Activated CD8-positive, alpha-beta T cell treated with anti-CD3 and anti-CD28 coated beads for 36 hours (primary cell): ENCODE results near the gene ELL2. TPM values are rescaled to one million over a fixed set of nuclear protein-coding genes. Genes with fewer than 3 reads are reported as not detected.
A peak's percentile ranks its signal among the peaks of the same experiment; 100 is the strongest.

Experiments
- ATAC-seq: fragments of 200-7000 bp; cut with Tn5 transposase; one replicate; pipeline ENCODE4 v1.10.0; 2021; ENCODE audit warnings: mild to moderate bottlenecking, moderate library complexity
- CTCF ChIA-PET: fragments of 350-600 bp; sonication (Branson Sonifier 250); formaldehyde crosslinking; loops from one replicate; lab custom pipeline; 2021; ENCODE audit warnings: antibody characterized with exemption; lab: Charles Lee
- POLR2A ChIA-PET: fragments of 350-600 bp; sonication (Branson Sonifier 250); formaldehyde crosslinking; loops from one replicate; lab custom pipeline; 2021; ENCODE audit warnings: antibody characterized with exemption; lab: Charles Lee
- DNase-seq: peaks from one replicate; pipeline ENCODE4 v3.0.0-alpha.2; 2020
- H3K27ac Mint-ChIP-seq: one replicate; pipeline ENCODE4 v1.8.0; 2021; ENCODE audit warnings: mild to moderate bottlenecking, mixed read lengths
- H3K27me3 Mint-ChIP-seq: one replicate; pipeline ENCODE4 v1.8.0; 2021; ENCODE audit warnings: mixed read lengths
- H3K36me3 Mint-ChIP-seq: one replicate; pipeline ENCODE4 v1.8.0; 2021; ENCODE audit warnings: low read depth, mixed read lengths
- H3K4me1 Mint-ChIP-seq: one replicate; pipeline ENCODE4 v1.8.0; 2021; ENCODE audit warnings: low read depth, mixed read lengths
- H3K4me3 Mint-ChIP-seq: one replicate; pipeline ENCODE4 v1.8.0; 2021; ENCODE audit warnings: mild to moderate bottlenecking, moderate library complexity, mixed read lengths
- H3K9me3 Mint-ChIP-seq: one replicate; pipeline ENCODE4 v1.8.0; 2021; ENCODE audit warnings: mixed read lengths
- intact Hi-C: fragments of 100-400 bp; cut with micrococcal nuclease; formaldehyde crosslinking; loops from one replicate; pipeline ENCODE4 v1.10.0; 2022
- total RNA-seq, 2 experiments: library from RNA; stranded (reverse); gene quantifications; one replicate each; pipeline ENCODE4 v1.2.3, GENCODE V29; 2021
- TF ChIP-seq, protein P1 (sequence below): fragments of 200-600 bp; IDR thresholded peaks from one replicate; pipeline ENCODE4 v1.8.0; 2022; ENCODE audit warnings: antibody characterized with exemption, mild to moderate bottlenecking

ELL2 gene
- total RNA-seq, 2 experiments from 2014 or later = 39.7 to 46.3 TPM

DNA sequence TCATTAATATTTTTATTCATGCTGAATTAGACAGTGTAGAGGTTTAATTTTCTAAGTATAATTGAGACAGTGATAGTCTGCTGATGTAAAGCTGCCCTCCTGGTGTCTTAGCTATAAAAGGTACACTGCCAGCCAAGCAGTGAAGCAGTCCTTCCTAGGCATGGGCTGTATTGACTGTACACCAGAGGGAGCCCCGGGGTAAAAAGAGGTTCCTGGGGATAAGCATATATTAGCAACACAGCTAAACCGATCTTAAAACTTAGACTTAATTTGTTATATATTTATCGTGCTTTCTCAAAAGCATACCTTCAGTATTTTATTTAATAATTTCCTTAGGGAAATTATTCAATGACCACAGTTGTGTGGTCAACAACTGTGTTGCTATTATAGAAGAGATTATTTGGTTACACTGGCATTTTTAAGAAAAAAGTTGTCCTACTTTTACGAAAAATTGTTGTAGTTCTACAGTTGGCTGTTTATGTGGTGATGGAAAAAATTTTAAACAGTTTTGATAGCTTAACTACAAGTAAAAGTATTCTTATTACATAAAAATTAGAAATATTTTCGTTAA is 68.8 kb downstream of the ELL2 start:
- TF ChIP-seq, protein P1, sequence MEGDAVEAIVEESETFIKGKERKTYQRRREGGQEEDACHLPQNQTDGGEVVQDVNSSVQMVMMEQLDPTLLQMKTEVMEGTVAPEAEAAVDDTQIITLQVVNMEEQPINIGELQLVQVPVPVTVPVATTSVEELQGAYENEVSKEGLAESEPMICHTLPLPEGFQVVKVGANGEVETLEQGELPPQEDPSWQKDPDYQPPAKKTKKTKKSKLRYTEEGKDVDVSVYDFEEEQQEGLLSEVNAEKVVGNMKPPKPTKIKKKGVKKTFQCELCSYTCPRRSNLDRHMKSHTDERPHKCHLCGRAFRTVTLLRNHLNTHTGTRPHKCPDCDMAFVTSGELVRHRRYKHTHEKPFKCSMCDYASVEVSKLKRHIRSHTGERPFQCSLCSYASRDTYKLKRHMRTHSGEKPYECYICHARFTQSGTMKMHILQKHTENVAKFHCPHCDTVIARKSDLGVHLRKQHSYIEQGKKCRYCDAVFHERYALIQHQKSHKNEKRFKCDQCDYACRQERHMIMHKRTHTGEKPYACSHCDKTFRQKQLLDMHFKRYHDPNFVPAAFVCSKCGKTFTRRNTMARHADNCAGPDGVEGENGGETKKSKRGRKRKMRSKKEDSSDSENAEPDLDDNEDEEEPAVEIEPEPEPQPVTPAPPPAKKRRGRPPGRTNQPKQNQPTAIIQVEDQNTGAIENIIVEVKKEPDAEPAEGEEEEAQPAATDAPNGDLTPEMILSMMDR = peak; percentile 38
- H3K4me3 Mint-ChIP-seq = no peak overlapping the region
- POLR2A ChIA-PET = interaction anchor here (0.7 kb wide), 1 partner anchor 13 kb away, joined by 3 read pairs; no protein-coding TSS in a partner anchor
- peaks cover 3% of the 10 kb centered on the region for H3K4me1 Mint-ChIP-seq
- H3K9me3 Mint-ChIP-seq = no peaks in the 10 kb centered on the region
- CTCF ChIA-PET = interaction anchor here (0.9 to 3.0 kb wide), 2 partner anchors 443 to 708 kb away, joined by 4 to 15 read pairs; no protein-coding TSS in a partner anchor
- no peak overlapping the region for H3K27ac Mint-ChIP-seq
- no peak for ATAC-seq
- H3K27me3 Mint-ChIP-seq = no peaks in the 10 kb centered on the region
- H3K36me3 Mint-ChIP-seq = peaks cover 38% of the 10 kb centered on the region
- DNase-seq = peak; percentile 53
- intact Hi-C loops = no loop called here

DNA sequence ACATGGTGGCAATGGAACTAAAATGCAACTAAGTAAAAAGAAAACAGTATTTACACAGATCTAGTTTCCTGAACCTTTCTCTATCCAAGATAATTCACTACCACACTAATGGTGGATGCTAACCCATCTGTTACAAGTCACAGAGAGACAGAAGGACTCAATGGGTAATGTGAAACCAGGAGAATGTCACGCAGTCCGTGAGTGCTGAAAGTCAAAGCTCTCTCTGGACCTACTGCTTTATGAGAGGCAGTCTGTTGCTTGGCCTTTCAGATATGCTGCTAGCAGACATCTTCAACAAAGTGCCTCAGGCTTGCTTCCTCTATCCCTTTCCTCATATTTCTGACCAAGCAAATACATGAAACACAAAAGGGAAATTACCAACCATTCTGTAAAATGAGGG is 70.2 kb downstream of the ELL2 start:
- ATAC-seq (no peak), DNase-seq (no peak)
- peaks cover 30% of the 10 kb centered on the region for H3K36me3 Mint-ChIP-seq
- H3K27ac Mint-ChIP-seq = no peak overlapping the region
- H3K27me3 Mint-ChIP-seq = no peaks in the 10 kb centered on the region
- ChIA-PET CTCF (interaction anchor here (1.2 to 1.5 kb wide), 2 partner anchors 32 to 45 kb away, joined by 3 read pairs; no protein-coding TSS in a partner anchor), POLR2A (no interaction called here)
- TF ChIP-seq, protein P1 = no peak
- H3K4me3 Mint-ChIP-seq = no peak overlapping the region
- intact Hi-C loops = no loop called here
- H3K9me3 Mint-ChIP-seq = no peaks in the 10 kb centered on the region
- peaks cover 3% of the 10 kb centered on the region for H3K4me1 Mint-ChIP-seq

DNA sequence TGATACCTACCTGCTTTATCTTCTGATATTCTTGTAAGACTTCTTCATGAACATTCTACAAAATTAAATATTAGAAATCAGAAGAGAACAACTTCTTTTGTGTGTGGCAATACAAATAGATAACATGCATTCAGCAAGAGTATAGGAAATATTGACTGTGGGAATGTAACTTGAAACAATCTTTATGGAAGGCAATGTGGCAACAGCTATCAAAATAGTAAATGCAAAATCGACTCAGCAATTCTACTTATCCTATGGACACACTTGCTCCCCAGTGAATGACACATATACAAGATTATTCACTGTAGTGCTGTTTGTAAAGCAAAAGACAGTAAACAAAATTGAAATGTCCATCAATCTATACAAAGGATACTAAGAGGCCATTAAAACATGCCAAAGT is 72.6 kb downstream of the ELL2 start:
- H3K4me1 Mint-ChIP-seq = peaks cover 7% of the 10 kb centered on the region
- H3K4me3 Mint-ChIP-seq = no peak overlapping the region
- DNase-seq (no peak), ATAC-seq (no peak)
- H3K36me3 Mint-ChIP-seq = peaks cover 19% of the 10 kb centered on the region
- TF ChIP-seq, protein P1 = no peak
- intact Hi-C loops = no loop called here
- no peak overlapping the region for H3K27ac Mint-ChIP-seq
- ChIA-PET CTCF (no interaction called here), POLR2A (no interaction called here)
- no peaks in the 10 kb centered on the region for H3K9me3 Mint-ChIP-seq
- H3K27me3 Mint-ChIP-seq = no peaks in the 10 kb centered on the region

DNA sequence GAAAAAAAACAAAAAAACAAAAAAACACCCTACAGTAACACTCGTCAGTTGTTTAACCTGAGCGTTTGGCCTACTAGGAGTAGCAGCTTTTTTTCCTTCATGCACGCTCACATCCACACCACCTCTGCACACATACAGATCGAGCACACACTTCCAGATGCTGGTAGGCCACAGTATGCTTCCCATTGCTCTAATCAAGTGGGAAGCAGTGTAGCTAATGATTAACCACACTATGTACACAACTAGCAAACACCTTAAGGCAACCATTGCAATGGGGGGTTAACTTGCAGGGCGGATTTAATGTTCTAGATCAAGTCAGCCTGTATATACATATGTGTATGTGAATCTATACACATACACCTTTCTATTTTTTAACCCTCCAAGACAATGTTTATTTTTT is 73.7 kb downstream of the ELL2 start:
- Mint-ChIP-seq H3K36me3 (peaks cover 19% of the 10 kb centered on the region), H3K27me3 (no peaks in the 10 kb centered on the region), H3K9me3 (no peaks in the 10 kb centered on the region), H3K27ac (no peak overlapping the region), H3K4me1 (peaks cover 7% of the 10 kb centered on the region), H3K4me3 (no peak overlapping the region)
- ATAC-seq = no peak
- ChIA-PET CTCF (no interaction called here), POLR2A (no interaction called here)
- DNase-seq = no peak
- TF ChIP-seq, protein P1 = no peak
- intact Hi-C loops = no loop called here

DNA sequence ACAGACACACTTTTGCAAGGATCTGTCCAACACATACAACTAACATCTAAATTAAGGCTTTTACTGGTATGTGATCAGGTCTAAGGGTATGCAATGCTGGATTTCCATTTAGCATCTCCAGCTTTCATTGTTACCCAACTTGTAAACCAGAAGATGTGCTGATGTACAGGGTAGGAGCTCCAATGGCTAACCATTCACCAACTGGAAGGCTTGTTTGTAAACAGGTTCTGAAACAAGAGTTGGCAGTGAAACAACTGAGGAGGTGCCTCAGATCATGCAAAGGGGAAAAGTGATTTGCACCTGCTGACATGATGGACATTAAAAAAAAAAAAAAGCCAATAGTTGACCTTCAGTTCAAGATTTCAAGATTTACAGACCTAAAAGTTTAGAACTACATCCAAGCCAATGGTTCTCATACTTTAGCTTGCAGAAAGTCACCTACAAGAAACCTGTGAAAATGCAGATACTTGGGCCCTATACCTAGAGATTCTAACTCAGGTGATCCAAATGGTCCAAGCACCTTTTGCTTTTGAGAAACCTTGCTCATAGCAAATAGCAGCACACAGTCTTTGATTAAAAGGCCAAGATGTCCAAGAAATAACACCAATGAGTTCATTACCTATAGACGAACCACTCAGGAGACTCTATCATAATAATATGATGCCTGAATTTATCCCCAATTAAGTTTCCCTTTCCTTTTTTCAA is 75.2 kb downstream of the ELL2 start:
- H3K27me3 Mint-ChIP-seq = no peaks in the 10 kb centered on the region
- H3K9me3 Mint-ChIP-seq = no peaks in the 10 kb centered on the region
- POLR2A ChIA-PET = no interaction called here
- H3K4me1 Mint-ChIP-seq = peaks cover 7% of the 10 kb centered on the region
- H3K36me3 Mint-ChIP-seq = peaks cover 16% of the 10 kb centered on the region
- ATAC-seq (no peak), DNase-seq (no peak)
- no peak overlapping the region for H3K4me3 Mint-ChIP-seq
- no peak overlapping the region for H3K27ac Mint-ChIP-seq
- intact Hi-C loops = no loop called here
- TF ChIP-seq, protein P1 = no peak
- CTCF ChIA-PET = no interaction called here
